WERI-Rb-1 (cell line): ENCODE data around the gene C18orf63.

Experiments
- DNase-seq: peaks from one replicate; pipeline ENCODE4 v3.0.0-alpha.2; 2020
- H3K27ac ChIP-seq: fragments of 250-450 bp; sonication (Bioruptor Pico); 2 replicates; pipeline ENCODE4 v1.5.1; 2020; ENCODE audit warnings: mild to moderate bottlenecking, moderate library complexity
- H3K27me3 ChIP-seq: fragments of 250-450 bp; sonication (Bioruptor Pico); 2 replicates; pipeline ENCODE4 v1.5.1; 2021; ENCODE audit warnings: mild to moderate bottlenecking, low read depth, moderate library complexity; ENCODE audit not compliant: insufficient read depth, severe bottlenecking
- H3K36me3 ChIP-seq: fragments of 250-450 bp; sonication (Bioruptor Pico); 2 replicates; pipeline ENCODE4 v1.5.1; 2020; ENCODE audit warnings: mild to moderate bottlenecking, moderate library complexity
- H3K4me3 ChIP-seq: 2 replicates; pipeline ENCODE4 v1.5.1; 2011; ENCODE audit warnings: low read depth, mild to moderate bottlenecking, control low read depth, low read length
- H3K9me3 ChIP-seq: fragments of 250-450 bp; sonication (Bioruptor Pico); 2 replicates; pipeline ENCODE4 v1.5.1; 2021; ENCODE audit warnings: mild to moderate bottlenecking, moderate library complexity; ENCODE audit not compliant: severe bottlenecking
- TF ChIP-seq, protein P1 (sequence below): IDR thresholded peaks from 2 replicates; pipeline ENCODE4 v1.5.1; 2011; ENCODE audit warnings: low read depth, mild to moderate bottlenecking, control low read depth, inconsistent platforms, low read length

C18orf63 gene

DNA sequence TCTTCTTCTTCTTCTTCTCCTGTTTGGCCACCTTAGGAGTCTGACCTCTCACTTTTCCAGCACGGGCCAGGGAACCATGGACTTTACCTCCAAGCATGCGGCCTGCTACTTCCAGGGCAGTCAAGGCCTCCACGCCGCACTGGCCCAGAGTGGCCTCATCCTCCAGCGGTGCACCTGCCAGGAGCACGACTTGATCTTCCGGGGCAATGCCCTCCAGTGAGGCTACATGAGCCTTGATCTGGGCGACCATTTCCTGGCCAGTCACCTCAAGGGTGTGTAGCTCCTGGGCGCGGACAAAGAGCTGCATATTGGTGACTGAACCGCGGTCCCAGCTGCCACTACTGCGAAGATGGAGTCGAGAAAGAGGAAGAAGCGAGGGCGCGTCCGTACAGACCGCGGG lies 74.4 kb downstream of the C18orf63 start:
- no peaks in the 10 kb centered on the region for H3K36me3 ChIP-seq
- no peak for DNase-seq
- no peak overlapping the region for H3K4me3 ChIP-seq
- no peaks in the 10 kb centered on the region for H3K27me3 ChIP-seq
- H3K9me3 ChIP-seq, result no peaks in the 10 kb centered on the region
- TF ChIP-seq, protein P1, sequence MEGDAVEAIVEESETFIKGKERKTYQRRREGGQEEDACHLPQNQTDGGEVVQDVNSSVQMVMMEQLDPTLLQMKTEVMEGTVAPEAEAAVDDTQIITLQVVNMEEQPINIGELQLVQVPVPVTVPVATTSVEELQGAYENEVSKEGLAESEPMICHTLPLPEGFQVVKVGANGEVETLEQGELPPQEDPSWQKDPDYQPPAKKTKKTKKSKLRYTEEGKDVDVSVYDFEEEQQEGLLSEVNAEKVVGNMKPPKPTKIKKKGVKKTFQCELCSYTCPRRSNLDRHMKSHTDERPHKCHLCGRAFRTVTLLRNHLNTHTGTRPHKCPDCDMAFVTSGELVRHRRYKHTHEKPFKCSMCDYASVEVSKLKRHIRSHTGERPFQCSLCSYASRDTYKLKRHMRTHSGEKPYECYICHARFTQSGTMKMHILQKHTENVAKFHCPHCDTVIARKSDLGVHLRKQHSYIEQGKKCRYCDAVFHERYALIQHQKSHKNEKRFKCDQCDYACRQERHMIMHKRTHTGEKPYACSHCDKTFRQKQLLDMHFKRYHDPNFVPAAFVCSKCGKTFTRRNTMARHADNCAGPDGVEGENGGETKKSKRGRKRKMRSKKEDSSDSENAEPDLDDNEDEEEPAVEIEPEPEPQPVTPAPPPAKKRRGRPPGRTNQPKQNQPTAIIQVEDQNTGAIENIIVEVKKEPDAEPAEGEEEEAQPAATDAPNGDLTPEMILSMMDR, result no peak
- no peak overlapping the region for H3K27ac ChIP-seq

DNA sequence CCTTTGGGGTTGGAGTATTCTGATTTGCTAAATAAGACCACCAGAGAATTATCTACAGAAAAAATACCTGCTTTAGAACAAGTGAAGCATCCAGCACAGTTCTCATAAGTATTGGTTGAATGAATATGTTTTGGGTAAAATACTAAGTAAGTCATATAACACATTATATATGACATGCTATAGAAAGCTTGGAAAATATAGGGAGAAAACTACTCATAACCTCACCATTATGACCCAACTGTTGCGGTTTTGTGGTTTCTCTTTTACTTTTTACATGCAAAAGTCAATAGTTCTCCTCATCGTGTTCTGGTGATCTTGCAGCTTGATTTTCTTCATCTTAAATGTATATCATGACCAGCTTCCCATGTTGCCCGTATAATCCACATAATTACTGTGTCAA lies 75.3 kb downstream of the C18orf63 start:
- DNase-seq, result no peak

DNA sequence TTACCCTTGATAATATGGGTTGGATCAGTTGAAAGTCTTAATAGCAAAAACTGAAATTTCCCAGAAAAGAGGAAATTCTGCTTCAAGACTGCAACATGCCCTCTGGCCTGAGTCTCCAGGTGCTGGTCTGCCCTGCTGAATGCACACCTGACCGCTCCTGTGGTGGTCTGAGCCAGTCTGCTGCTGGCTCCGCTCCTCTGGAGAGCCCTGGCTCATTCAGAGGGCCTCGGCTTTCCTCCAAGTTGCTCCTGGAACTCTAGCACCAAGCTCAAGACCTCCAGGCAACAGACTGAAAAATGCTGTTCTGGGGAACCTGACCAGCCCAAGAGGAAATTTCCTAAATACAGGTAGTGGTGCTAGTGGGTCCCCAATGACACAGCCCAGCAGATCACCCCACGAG lies 76.7 kb downstream of the C18orf63 start:
- H3K27ac ChIP-seq, result no peak overlapping the region
- H3K4me3 ChIP-seq, result no peak overlapping the region
- no peak for DNase-seq
- no peaks in the 10 kb centered on the region for H3K27me3 ChIP-seq
- TF ChIP-seq, protein P1, result no peak
- H3K9me3 ChIP-seq, result no peaks in the 10 kb centered on the region
- no peaks in the 10 kb centered on the region for H3K36me3 ChIP-seq

More for the DNA sequence above, 75.3 kb downstream of the C18orf63 start:
- Histone ChIP-seq H3K27ac (no peak overlapping the region), H3K27me3 (no peaks in the 10 kb centered on the region), H3K4me3 (no peak overlapping the region), H3K36me3 (no peaks in the 10 kb centered on the region), H3K9me3 (no peaks in the 10 kb centered on the region)
- TF ChIP-seq, protein P1, result no peak

DNA sequence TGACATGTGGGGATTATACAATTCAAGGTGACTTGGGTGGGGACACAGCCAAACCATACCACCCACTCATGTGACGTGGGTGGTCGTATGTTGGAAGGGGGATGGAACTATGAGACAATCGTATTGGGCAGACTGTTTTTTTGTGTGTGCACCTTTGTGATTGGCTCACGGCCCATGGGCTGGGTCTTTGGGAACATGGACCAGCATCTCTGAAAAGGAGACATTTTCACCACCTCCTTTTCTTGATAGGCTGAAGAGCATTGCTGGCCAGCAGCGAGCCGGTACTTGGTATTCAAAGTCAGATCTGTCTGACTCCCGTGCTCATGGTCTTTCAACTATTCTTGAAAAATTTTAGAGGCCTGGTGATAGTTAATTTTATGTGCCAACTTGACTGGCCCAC lies 79.4 kb downstream of the C18orf63 start:
- Histone ChIP-seq H3K9me3 (no peaks in the 10 kb centered on the region), H3K36me3 (no peaks in the 10 kb centered on the region), H3K4me3 (no peak overlapping the region), H3K27ac (no peak overlapping the region), H3K27me3 (no peaks in the 10 kb centered on the region)
- TF ChIP-seq, protein P1, result no peak
- no peak for DNase-seq

DNA sequence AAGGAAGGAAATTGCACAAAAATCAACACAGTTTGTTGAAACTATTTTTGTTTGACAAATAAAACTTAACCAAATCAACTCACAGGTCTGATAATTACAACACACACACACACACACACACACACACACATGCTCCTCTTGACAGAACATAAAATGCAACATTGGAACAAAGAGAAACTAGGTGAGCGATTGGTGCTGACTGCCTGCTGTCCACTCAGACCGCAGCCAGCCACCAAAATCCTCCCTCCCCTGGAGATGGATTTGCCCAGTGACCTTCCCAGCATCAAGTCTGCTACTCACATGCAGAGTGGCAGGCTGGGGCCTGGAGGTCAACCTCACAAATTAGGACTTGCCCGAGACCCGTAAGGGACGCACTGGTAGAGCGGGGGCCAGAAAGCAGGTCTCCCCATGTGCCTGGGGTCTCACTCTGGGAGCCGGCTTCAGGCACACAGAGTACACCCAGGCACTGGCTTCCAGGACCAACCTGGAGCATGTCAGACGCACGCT lies 80.1 kb downstream of the C18orf63 start:
- Histone ChIP-seq H3K36me3 (no peaks in the 10 kb centered on the region), H3K9me3 (no peaks in the 10 kb centered on the region), H3K27ac (no peak overlapping the region), H3K4me3 (no peak overlapping the region), H3K27me3 (no peaks in the 10 kb centered on the region)
- no peak for DNase-seq
- TF ChIP-seq, protein P1, result no peak
